Heart left ventricle (tissue), 13 donors: ENCODE measurements around the gene MYO7B.

ENCODE experiments used
- CTCF ChIP-seq, 12 donors: fragments of 200-600 bp; sonication (generic) in 4 of 12; IDR thresholded peaks; one replicate each; pipeline versions ENCODE4 v1.5.0 to v1.8.0; 2018 to 2022; ENCODE audit warnings: antibody characterized with exemption in 12 of 12, mild to moderate bottlenecking in 5 of 12
- POLR2A ChIP-seq, 2 donors: fragments of 450-650 bp; IDR thresholded peaks; one replicate each; pipeline ENCODE4 v1.6.1; 2017; ENCODE audit warnings: antibody characterized with exemption in 2 of 2, mild to moderate bottlenecking in 2 of 2, moderate library complexity in 2 of 2
- donor health status: ischemic (EF 13 %, LVEDD 7.1; RV severe dilation, severe dysfunction).
- donor health status: DM: no; HTN: yes; CAD: no.
- donor health status: DM: no; HTN: no; CAD: no.
- donor health status: ischemic (EF 25% LVEDD 6.9; RV normal size, moderate dysfunction).
- donor health status: ischemic (EF 25% LVEDD 5.7; RV mildly dilated, moderate dysfunction).
- donor health status: ischemic (EF 35%, LVEDD 5.7; RV mildly dilated, moderate dysfunction).
- donor health status: nonischemic (EF 11% LVEDD 7.7; RV severe dilation, severe dysfunction).
- donor health status: DM: yes; HTN: yes; CAD: no.
- donor health status: PGD.
- donor health status: ischemic (EF 29% LVEDD 5.4; RV normal size, mild dysfunction).
- donor health status: nonischemic (EF 23%, LVEDD 6.1; RV moderate dilation, normal function).

GRCh38 chr2:127570282-127571250 is 35.1 kb downstream of the MYO7B start:
- no peak for TF ChIP-seq CTCF (IDR thresholded peaks at IDR 0.05)
- TF ChIP-seq POLR2A (IDR thresholded peaks at IDR 0.05) = no peak
